ENCODE data around the gene TNNI2.

TNNI2 gene

GRCh38 chr11:1825039-1825740, 13.6 kb upstream of the TNNI2 start:
- TF ChIP-seq, protein P1, sequence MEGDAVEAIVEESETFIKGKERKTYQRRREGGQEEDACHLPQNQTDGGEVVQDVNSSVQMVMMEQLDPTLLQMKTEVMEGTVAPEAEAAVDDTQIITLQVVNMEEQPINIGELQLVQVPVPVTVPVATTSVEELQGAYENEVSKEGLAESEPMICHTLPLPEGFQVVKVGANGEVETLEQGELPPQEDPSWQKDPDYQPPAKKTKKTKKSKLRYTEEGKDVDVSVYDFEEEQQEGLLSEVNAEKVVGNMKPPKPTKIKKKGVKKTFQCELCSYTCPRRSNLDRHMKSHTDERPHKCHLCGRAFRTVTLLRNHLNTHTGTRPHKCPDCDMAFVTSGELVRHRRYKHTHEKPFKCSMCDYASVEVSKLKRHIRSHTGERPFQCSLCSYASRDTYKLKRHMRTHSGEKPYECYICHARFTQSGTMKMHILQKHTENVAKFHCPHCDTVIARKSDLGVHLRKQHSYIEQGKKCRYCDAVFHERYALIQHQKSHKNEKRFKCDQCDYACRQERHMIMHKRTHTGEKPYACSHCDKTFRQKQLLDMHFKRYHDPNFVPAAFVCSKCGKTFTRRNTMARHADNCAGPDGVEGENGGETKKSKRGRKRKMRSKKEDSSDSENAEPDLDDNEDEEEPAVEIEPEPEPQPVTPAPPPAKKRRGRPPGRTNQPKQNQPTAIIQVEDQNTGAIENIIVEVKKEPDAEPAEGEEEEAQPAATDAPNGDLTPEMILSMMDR (IDR thresholded peaks at IDR 0.05; ENCODE audit: low read depth, low read length) = peak; percentile 54
- H3K4me3 ChIP-seq (replicated peaks in 1 of 2; ENCODE audit: low read depth in 2 of 2, low read length in 2 of 2) = no peak overlapping the region
- peak in 1 of 2 donors; percentile 56 for DNase-seq (ENCODE audit: low read depth in 2 of 2)

GRCh38 chr11:1825785-1826451, 12.9 kb upstream of the TNNI2 start:
- TF ChIP-seq, protein P1 (IDR thresholded peaks at IDR 0.05; ENCODE audit: low read depth, low read length) = no peak
- DNase-seq (ENCODE audit: low read depth in 2 of 2) = no peak
- H3K4me3 ChIP-seq (replicated peaks in 1 of 2; ENCODE audit: low read depth in 2 of 2, low read length in 2 of 2) = no peak overlapping the region

DNA sequence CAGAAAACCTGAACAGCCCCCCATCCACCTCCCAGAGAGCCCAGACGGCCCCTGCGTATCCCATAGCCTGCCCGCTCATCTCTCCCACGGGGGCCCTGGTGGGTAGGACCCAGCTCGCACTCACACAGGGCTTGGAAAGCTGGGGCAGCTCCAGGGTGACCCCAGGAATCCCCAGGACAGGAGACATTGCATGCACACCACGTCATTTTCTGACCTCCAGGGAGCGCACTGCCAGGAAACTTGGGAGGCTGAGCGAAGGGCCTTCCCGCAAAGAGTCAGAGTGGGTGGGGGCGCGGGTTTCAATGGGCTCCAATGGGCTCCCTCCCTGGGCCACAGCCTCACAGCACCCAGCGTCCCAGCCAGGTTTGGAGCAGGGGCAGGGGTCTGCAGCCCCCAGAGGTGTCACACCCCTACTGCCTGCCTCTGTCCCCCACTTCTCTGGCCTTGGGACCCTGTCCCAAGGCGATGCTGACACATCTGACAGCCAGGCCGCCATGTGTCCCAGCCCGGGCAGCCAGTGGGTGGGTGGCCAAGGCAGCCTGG, 12.2 kb upstream of the TNNI2 start:
- DNase-seq (ENCODE audit: low read depth in 2 of 2) = peak; percentile 81 to 93

GRCh38 chr11:1827095-1827813, 11.5 kb upstream of the TNNI2 start:
- DNase-seq (ENCODE audit: low read depth in 2 of 2) = peak; percentile 82 to 93
- H3K4me3 ChIP-seq (replicated peaks in 1 of 2; ENCODE audit: low read depth in 2 of 2, low read length in 2 of 2) = no peak overlapping the region
- TF ChIP-seq, protein P1 (IDR thresholded peaks at IDR 0.05; ENCODE audit: low read depth, low read length) = no peak

More for the DNA sequence above, 12.2 kb upstream of the TNNI2 start:
- TF ChIP-seq, protein P1 (IDR thresholded peaks at IDR 0.05; ENCODE audit: low read depth, low read length) = peak; percentile 24
- H3K4me3 ChIP-seq (replicated peaks in 1 of 2; ENCODE audit: low read depth in 2 of 2, low read length in 2 of 2) = no peak overlapping the region

GRCh38 chr11:1827931-1828330, 10.8 kb upstream of the TNNI2 start:
- TF ChIP-seq, protein P1 (IDR thresholded peaks at IDR 0.05; ENCODE audit: low read depth, low read length) = no peak
- H3K4me3 ChIP-seq (replicated peaks in 1 of 2; ENCODE audit: low read depth in 2 of 2, low read length in 2 of 2) = no peak overlapping the region
- no peak for DNase-seq (ENCODE audit: low read depth in 2 of 2)

GRCh38 chr11:1828542-1828941, 10.2 kb upstream of the TNNI2 start:
- no peak overlapping the region for H3K4me3 ChIP-seq (replicated peaks in 1 of 2; ENCODE audit: low read depth in 2 of 2, low read length in 2 of 2)
- DNase-seq (ENCODE audit: low read depth in 2 of 2) = no peak
- TF ChIP-seq, protein P1 (IDR thresholded peaks at IDR 0.05; ENCODE audit: low read depth, low read length) = no peak

Data from cardiac fibroblast (primary cell).